Ectodermal cell (in vitro differentiated cells): ENCODE data around the gene NRTN.

ENCODE experiments used
- H3K27ac ChIP-seq: 2 replicates; pipeline ENCODE4 v1.7.0; 2013; ENCODE audit warnings: mild to moderate bottlenecking, low read depth, low read length; ENCODE audit not compliant: insufficient read depth, poor library complexity, severe bottlenecking
- H3K27me3 ChIP-seq: 2 replicates; pipeline ENCODE4 v1.7.0; 2013; ENCODE audit warnings: mild to moderate bottlenecking, low read length; ENCODE audit not compliant: insufficient read depth, control insufficient read depth, poor library complexity, severe bottlenecking
- H3K36me3 ChIP-seq: one replicate; pipeline ENCODE4 v1.7.0; 2013; ENCODE audit warnings: low read length; ENCODE audit not compliant: control insufficient read depth, insufficient read depth
- H3K4me1 ChIP-seq: one replicate; pipeline ENCODE4 v1.7.0; 2013; ENCODE audit warnings: low read length; ENCODE audit not compliant: control insufficient read depth, insufficient read depth
- H3K4me3 ChIP-seq: 2 replicates; pipeline ENCODE4 v1.7.0; 2013; ENCODE audit warnings: low read depth, low read length, control low read depth; ENCODE audit not compliant: insufficient read depth
- H3K9me3 ChIP-seq: 2 replicates; pipeline ENCODE4 v1.7.0; 2013; ENCODE audit warnings: mild to moderate bottlenecking, low read length, moderate library complexity; ENCODE audit not compliant: control insufficient read depth
- WGBS, 2 experiments: methylation state at CpG; one replicate each; pipeline ENCODE4 v1.1.7; 2013; ENCODE audit warnings: missing lambda C conversion rate in 2 of 2; 5-methylcytosine and 5-hydroxymethylcytosine counted together

Gene NRTN

GRCh38 chr19:5790559-5791520, 14.0 kb upstream of the NRTN start, which contains the start of gene DUS3L:
DUS3L (minus strand) TSS chr19:5791163; CDS start chr19:5791141, 22 bp downstream.
- 11% methylated on average over 72 of the region's 72 CpGs for WGBS, 2 experiments
- peak within 1 kb of the TSS; percentile 76 for H3K4me3 ChIP-seq
- H3K27me3 ChIP-seq = no peaks in the 10 kb centered on the region
- H3K27ac ChIP-seq = peak within 1 kb of the TSS; percentile 95
- H3K36me3 ChIP-seq = peaks cover 31% of the 10 kb centered on the region
- H3K9me3 ChIP-seq = no peaks in the 10 kb centered on the region
- H3K4me1 ChIP-seq = no peaks in the 10 kb centered on the region

GRCh38 chr19:5792224-5792623, 12.6 kb upstream of the NRTN start:
- no peaks in the 10 kb centered on the region for H3K9me3 ChIP-seq
- no peak overlapping the region for H3K27ac ChIP-seq
- 93 to 96% methylated on average over 18 of the region's 18 CpGs for WGBS, 2 experiments
- no peaks in the 10 kb centered on the region for H3K4me1 ChIP-seq
- H3K36me3 ChIP-seq = peaks cover 23% of the 10 kb centered on the region
- no peaks in the 10 kb centered on the region for H3K27me3 ChIP-seq
- no peak overlapping the region for H3K4me3 ChIP-seq

- 90 to 92% methylated on average over 3 of the region's 3 CpGs for WGBS, 2 experiments
- Histone ChIP-seq H3K27ac (no peak overlapping the region), H3K4me1 (no peaks in the 10 kb centered on the region), H3K27me3 (no peaks in the 10 kb centered on the region), H3K36me3 (peaks cover 13% of the 10 kb centered on the region), H3K4me3 (no peak overlapping the region), H3K9me3 (no peaks in the 10 kb centered on the region)
These were observed 11.7 kb upstream of the NRTN start for GRCh38 chr19:5793188-5793587.

GRCh38 chr19:5795382-5795919, 9.4 kb upstream of the NRTN start:
- H3K4me1 ChIP-seq = no peaks in the 10 kb centered on the region
- WGBS, 2 experiments = 88 to 89% methylated on average over 7 of the region's 7 CpGs
- H3K9me3 ChIP-seq = no peaks in the 10 kb centered on the region
- no peaks in the 10 kb centered on the region for H3K36me3 ChIP-seq
- no peak overlapping the region for H3K4me3 ChIP-seq
- no peaks in the 10 kb centered on the region for H3K27me3 ChIP-seq
- no peak overlapping the region for H3K27ac ChIP-seq

- H3K27ac ChIP-seq = no peak overlapping the region
- no peaks in the 10 kb centered on the region for H3K9me3 ChIP-seq
- H3K4me1 ChIP-seq = no peaks in the 10 kb centered on the region
- peaks cover 5% of the 10 kb centered on the region for H3K27me3 ChIP-seq
- 89 to 94% methylated on average over 8 of the region's 8 CpGs for WGBS, 2 experiments
- H3K36me3 ChIP-seq = no peaks in the 10 kb centered on the region
- no peak overlapping the region for H3K4me3 ChIP-seq
These were observed 6.6 kb upstream of the NRTN start for GRCh38 chr19:5798244-5798643.

- H3K36me3 ChIP-seq = no peaks in the 10 kb centered on the region
- H3K4me3 ChIP-seq = no peak overlapping the region
- WGBS, 2 experiments = 92 to 93% methylated on average over 37 of the region's 37 CpGs
- no peak overlapping the region for H3K27ac ChIP-seq
- H3K9me3 ChIP-seq = no peaks in the 10 kb centered on the region
- H3K4me1 ChIP-seq = no peaks in the 10 kb centered on the region
- peaks cover 14% of the 10 kb centered on the region for H3K27me3 ChIP-seq
These were observed 5.3 kb upstream of the NRTN start for GRCh38 chr19:5799247-5800241.

- H3K27me3 ChIP-seq = peaks cover 20% of the 10 kb centered on the region
- H3K27ac ChIP-seq = no peak overlapping the region
- no peak overlapping the region for H3K4me3 ChIP-seq
- no peaks in the 10 kb centered on the region for H3K4me1 ChIP-seq
- 87 to 89% methylated on average over 17 of the region's 17 CpGs for WGBS, 2 experiments
- H3K9me3 ChIP-seq = no peaks in the 10 kb centered on the region
- no peaks in the 10 kb centered on the region for H3K36me3 ChIP-seq
These were observed 4.3 kb upstream of the NRTN start for GRCh38 chr19:5800361-5801270.

- H3K4me1 ChIP-seq = peaks cover 8% of the 10 kb centered on the region
- no peak overlapping the region for H3K27ac ChIP-seq
- 28 to 31% methylated on average over 33 of the region's 33 CpGs for WGBS, 2 experiments
- no peak overlapping the region for H3K4me3 ChIP-seq
- H3K36me3 ChIP-seq = no peaks in the 10 kb centered on the region
- no peaks in the 10 kb centered on the region for H3K9me3 ChIP-seq
- peaks cover 25% of the 10 kb centered on the region for H3K27me3 ChIP-seq
These were observed 2.9 kb upstream of the NRTN start for GRCh38 chr19:5801796-5802619.

- Histone ChIP-seq H3K9me3 (no peaks in the 10 kb centered on the region), H3K27ac (no peak overlapping the region), H3K36me3 (no peaks in the 10 kb centered on the region), H3K27me3 (peaks cover 25% of the 10 kb centered on the region), H3K4me1 (peaks cover 8% of the 10 kb centered on the region), H3K4me3 (peak overlapping the region; percentile 27)
- 26 to 29% methylated on average over 8 of the region's 8 CpGs for WGBS, 2 experiments
These were observed 1.5 kb upstream of the NRTN start for GRCh38 chr19:5803441-5803751.
